ENCODE data around the gene GNG7.

DNA sequence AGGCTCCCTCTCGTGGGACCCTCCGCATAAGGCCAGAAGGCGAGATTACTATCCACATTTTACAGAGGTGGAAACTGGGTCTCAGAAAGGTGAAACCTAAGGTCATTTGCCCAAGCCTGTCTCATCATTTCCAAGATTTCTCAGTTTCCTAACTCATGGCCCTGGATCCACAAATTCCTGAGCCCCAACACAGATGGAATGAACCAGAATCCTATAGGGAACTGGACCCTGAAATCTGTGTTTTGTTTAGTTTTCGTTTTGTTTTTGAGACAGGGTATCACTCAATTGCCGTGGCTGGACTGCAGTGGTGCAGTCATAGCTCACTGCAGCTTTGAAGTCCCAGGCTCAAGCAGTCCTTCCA is 563 bp upstream of the GNG7 start:
- TF ChIP-seq, protein P1, sequence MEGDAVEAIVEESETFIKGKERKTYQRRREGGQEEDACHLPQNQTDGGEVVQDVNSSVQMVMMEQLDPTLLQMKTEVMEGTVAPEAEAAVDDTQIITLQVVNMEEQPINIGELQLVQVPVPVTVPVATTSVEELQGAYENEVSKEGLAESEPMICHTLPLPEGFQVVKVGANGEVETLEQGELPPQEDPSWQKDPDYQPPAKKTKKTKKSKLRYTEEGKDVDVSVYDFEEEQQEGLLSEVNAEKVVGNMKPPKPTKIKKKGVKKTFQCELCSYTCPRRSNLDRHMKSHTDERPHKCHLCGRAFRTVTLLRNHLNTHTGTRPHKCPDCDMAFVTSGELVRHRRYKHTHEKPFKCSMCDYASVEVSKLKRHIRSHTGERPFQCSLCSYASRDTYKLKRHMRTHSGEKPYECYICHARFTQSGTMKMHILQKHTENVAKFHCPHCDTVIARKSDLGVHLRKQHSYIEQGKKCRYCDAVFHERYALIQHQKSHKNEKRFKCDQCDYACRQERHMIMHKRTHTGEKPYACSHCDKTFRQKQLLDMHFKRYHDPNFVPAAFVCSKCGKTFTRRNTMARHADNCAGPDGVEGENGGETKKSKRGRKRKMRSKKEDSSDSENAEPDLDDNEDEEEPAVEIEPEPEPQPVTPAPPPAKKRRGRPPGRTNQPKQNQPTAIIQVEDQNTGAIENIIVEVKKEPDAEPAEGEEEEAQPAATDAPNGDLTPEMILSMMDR (IDR thresholded peaks at IDR 0.05), result no peak
- TF ChIP-seq POLR2AphosphoS5 (IDR thresholded peaks at IDR 0.05) (no peak), POLR2A (IDR thresholded peaks at IDR 0.05) (no peak)
